ENCODE results near the gene GALNTL6. TPM values are rescaled to one million over a fixed set of nuclear protein-coding genes. Genes with fewer than 3 reads are reported as not detected.

GALNTL6 gene
- total RNA-seq, 4 donors from 2014 or later, result 0.82 to 0.95 TPM; not detected in 2

DNA sequence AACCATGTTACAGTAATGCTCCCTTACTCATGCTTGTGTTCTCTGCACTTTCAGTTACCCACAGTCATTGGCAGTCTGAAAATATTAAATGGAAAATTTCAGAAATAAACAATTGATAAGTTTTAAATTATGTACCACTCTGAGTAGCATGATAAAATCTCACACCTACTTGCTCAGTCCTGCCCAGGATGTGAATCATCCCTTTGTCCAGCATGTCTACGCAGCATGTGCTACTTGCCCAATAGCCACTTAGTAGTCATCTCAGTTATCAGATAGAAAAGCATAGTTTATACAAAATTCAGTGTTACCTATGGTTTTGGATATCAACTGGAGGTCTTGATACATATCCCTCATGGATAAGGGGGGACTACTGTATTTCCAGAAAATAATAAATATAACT lies 577.1 kb downstream of the GALNTL6 start:
- in situ Hi-C loops (cut with MboI; ENCODE audit: low pct_ligation_motif_present in 1 of 4, low pct_unique_long_range_greater_than_20kb in 1 of 4, low sequenced_read_pairs in 3 of 4), result no loop called here
- WGBS, 2 donors (ENCODE audit: low coverage in 1 of 2), result 67 to 89% methylated on average over 1 of the region's 1 CpG
- no peaks in the 10 kb centered on the region for H3K27me3 ChIP-seq

DNA sequence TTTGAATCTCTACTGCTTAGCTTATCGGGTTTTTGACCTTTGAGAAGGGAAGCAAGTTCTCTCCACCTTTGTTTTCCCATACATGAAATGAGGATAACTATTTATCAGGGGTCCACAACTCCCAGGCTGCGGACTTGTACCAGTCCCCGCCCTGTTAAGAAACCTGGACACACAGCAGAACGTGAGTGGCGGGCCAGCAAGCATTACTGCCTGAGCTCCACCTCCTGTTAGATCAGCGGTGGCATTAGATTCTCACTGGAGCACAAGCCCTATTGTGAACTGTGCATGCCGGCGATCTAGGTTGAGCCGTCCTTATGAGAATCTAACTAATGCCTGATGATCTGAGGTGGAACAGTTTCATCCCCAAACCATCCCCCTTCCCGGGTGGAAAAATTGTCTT lies 579.5 kb downstream of the GALNTL6 start:
- H3K9me3 ChIP-seq, result no peaks in the 10 kb centered on the region
- no peak overlapping the region for H3K4me3 ChIP-seq
- H3K36me3 ChIP-seq, result no peaks in the 10 kb centered on the region
- in situ Hi-C loops (cut with MboI; ENCODE audit: low pct_ligation_motif_present in 1 of 4, low pct_unique_long_range_greater_than_20kb in 1 of 4, low sequenced_read_pairs in 3 of 4) (no loop called here), intact Hi-C loops (cut with DNase I; ENCODE audit: low total_unique reads) (no loop called here)
- no peak for DNase-seq
- TF ChIP-seq, protein P1, sequence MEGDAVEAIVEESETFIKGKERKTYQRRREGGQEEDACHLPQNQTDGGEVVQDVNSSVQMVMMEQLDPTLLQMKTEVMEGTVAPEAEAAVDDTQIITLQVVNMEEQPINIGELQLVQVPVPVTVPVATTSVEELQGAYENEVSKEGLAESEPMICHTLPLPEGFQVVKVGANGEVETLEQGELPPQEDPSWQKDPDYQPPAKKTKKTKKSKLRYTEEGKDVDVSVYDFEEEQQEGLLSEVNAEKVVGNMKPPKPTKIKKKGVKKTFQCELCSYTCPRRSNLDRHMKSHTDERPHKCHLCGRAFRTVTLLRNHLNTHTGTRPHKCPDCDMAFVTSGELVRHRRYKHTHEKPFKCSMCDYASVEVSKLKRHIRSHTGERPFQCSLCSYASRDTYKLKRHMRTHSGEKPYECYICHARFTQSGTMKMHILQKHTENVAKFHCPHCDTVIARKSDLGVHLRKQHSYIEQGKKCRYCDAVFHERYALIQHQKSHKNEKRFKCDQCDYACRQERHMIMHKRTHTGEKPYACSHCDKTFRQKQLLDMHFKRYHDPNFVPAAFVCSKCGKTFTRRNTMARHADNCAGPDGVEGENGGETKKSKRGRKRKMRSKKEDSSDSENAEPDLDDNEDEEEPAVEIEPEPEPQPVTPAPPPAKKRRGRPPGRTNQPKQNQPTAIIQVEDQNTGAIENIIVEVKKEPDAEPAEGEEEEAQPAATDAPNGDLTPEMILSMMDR (IDR thresholded peaks at IDR 0.05), result no peak
- no peak for TF ChIP-seq EP300 (IDR thresholded peaks at IDR 0.05; ENCODE audit: low read depth)
- TF ChIP-seq POLR2AphosphoS5 (IDR thresholded peaks at IDR 0.05), result no peak
- TF ChIP-seq POLR2A (IDR thresholded peaks at IDR 0.05), result no peak
- no peak overlapping the region for H3K27ac ChIP-seq
- 80 to 86% methylated on average over 1 to 10 of the region's 10 CpGs for WGBS, 2 donors (ENCODE audit: low coverage in 1 of 2)
- H3K4me1 ChIP-seq, result no peaks in the 10 kb centered on the region
- no peaks in the 10 kb centered on the region for H3K27me3 ChIP-seq

More for the DNA sequence above, 577.1 kb downstream of the GALNTL6 start:
- TF ChIP-seq, protein P1 (IDR thresholded peaks at IDR 0.05), result no peak
- TF ChIP-seq POLR2AphosphoS5 (IDR thresholded peaks at IDR 0.05) (no peak), EP300 (IDR thresholded peaks at IDR 0.05; ENCODE audit: low read depth) (no peak), POLR2A (IDR thresholded peaks at IDR 0.05) (no peak)
- intact Hi-C loops (cut with DNase I; ENCODE audit: low total_unique reads), result no loop called here
- no peaks in the 10 kb centered on the region for H3K36me3 ChIP-seq
- no peak overlapping the region for H3K4me3 ChIP-seq
- H3K9me3 ChIP-seq, result no peaks in the 10 kb centered on the region
- H3K4me1 ChIP-seq, result no peaks in the 10 kb centered on the region
- H3K27ac ChIP-seq, result no peak overlapping the region
- DNase-seq, result no peak

DNA sequence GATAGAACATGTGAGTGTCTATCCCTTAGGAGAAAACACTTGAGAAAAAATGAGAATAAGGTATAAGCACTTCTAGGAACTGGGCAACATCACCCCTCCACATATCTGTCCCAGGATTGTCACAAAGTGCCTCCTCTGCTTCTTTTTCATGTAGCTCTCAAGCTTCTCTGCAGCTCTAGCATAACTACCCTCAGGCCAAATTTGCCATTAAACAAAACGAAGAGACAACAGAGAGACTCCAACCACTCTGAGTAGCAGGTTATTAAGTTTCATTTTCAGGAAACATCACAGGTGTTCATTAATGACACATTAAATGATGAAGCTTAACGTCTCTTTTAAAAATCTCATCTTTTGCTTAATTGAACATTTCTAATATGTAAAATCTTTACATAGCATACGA lies 580.0 kb downstream of the GALNTL6 start:
- intact Hi-C loops (cut with DNase I; ENCODE audit: low total_unique reads), result no loop called here
- WGBS, 2 donors (ENCODE audit: low coverage in 1 of 2), result 65 to 79% methylated on average over 3 of the region's 3 CpGs
- Histone ChIP-seq H3K4me3 (no peak overlapping the region), H3K4me1 (no peaks in the 10 kb centered on the region), H3K36me3 (no peaks in the 10 kb centered on the region), H3K27ac (no peak overlapping the region), H3K27me3 (no peaks in the 10 kb centered on the region), H3K9me3 (no peaks in the 10 kb centered on the region)
- TF ChIP-seq POLR2A (IDR thresholded peaks at IDR 0.05), result no peak
- no peak for TF ChIP-seq EP300 (IDR thresholded peaks at IDR 0.05; ENCODE audit: low read depth)
- no peak for TF ChIP-seq POLR2AphosphoS5 (IDR thresholded peaks at IDR 0.05)
- TF ChIP-seq, protein P1 (IDR thresholded peaks at IDR 0.05), result no peak
- no peak for DNase-seq
- in situ Hi-C loops (cut with MboI; ENCODE audit: low pct_ligation_motif_present in 1 of 4, low pct_unique_long_range_greater_than_20kb in 1 of 4, low sequenced_read_pairs in 3 of 4), result no loop called here

DNA sequence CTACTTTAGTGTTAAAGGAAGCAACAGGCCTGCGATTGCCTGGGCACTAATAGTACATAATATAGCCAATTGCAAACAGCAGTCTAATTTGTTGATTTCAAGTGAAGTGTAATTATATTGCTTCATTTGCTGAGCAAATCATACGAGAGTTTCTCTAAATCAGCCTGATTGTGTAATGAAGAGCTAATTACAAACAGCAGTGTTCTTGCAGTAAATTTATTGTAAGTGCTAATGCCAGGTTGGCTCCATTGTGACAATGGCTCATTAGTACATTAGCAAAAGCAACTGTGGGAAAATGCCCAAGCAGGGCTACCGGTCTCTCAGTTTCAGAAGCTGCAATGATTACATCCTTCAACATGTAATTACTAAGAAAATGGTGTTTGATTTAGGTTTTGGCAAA lies 591.5 kb downstream of the GALNTL6 start:
- in situ Hi-C loops (cut with MboI; ENCODE audit: low pct_ligation_motif_present in 1 of 4, low pct_unique_long_range_greater_than_20kb in 1 of 4, low sequenced_read_pairs in 3 of 4) (no loop called here), intact Hi-C loops (cut with DNase I; ENCODE audit: low total_unique reads) (no loop called here)
- 61 to 84% methylated on average over 3 of the region's 3 CpGs for WGBS, 2 donors (ENCODE audit: low coverage in 1 of 2)
- Histone ChIP-seq H3K27ac (no peak overlapping the region), H3K4me1 (no peaks in the 10 kb centered on the region), H3K36me3 (no peaks in the 10 kb centered on the region), H3K9me3 (no peaks in the 10 kb centered on the region), H3K4me3 (no peak overlapping the region), H3K27me3 (no peaks in the 10 kb centered on the region)
- DNase-seq, result no peak
- TF ChIP-seq, protein P1 (IDR thresholded peaks at IDR 0.05), result no peak
- no peak for TF ChIP-seq POLR2A (IDR thresholded peaks at IDR 0.05)
- TF ChIP-seq POLR2AphosphoS5 (IDR thresholded peaks at IDR 0.05), result no peak
- TF ChIP-seq EP300 (IDR thresholded peaks at IDR 0.05; ENCODE audit: low read depth), result no peak
